NCI-H2107 treated with DMSO at 0.1 percent for 48 hours (cell line): ENCODE results near the gene C12orf60.

Experiments
- DNase-seq: peaks from one replicate; lab custom pipeline; 2025; ENCODE audit not compliant: unreplicated experiment; lab: John Stamatoyannopoulos, UW

Gene C12orf60

GRCh38 chr12:14776236-14776961 lies 27.1 kb upstream of the C12orf60 start:
- DNase-seq, result no peak

- DNase-seq, result no peak
Observed at GRCh38 chr12:14777271-14777670, 26.2 kb upstream of the C12orf60 start.

DNA sequence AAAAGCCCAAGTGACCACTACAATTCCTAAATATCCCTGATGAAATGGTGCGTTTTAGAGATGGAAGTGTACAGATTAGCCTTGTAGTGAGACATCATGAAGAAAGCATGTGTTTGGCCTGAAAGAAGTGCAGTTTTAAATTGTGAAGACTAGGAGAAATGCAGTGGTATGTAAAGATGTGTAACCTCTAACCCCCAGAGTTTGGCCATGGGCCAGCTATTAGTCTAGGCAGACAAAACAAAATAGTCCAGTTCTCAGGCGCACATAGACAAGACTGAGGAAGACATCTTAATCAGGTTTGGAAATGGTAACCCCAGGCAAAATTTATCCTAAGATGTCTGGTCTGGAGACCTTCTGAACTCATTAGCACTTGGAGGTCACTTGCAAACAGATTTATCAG lies 23.6 kb upstream of the C12orf60 start:
- DNase-seq, result no peak

GRCh38 chr12:14780859-14781258 lies 22.6 kb upstream of the C12orf60 start:
- DNase-seq, result no peak

DNA sequence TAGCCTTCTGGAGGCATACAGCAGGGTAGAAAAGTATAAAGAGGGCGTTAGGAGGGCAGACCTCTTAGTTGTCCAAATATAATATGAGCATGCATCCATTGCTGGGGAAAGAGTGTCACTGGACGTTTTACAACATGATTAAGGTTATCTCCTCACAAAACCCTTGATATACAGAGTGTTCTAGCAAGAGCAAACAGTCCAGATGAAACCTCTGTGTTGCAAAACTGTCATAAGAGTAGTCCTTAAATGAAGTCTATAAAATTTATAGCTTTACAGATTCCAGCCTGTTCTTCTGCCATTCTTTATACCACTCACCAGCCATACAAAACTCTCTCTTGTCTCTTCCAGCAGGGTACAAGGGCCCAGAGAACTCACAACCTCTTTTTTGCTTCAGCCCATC lies 21.9 kb upstream of the C12orf60 start:
- DNase-seq, result no peak

GRCh38 chr12:14782756-14783155 lies 20.7 kb upstream of the C12orf60 start:
- no peak for DNase-seq

DNA sequence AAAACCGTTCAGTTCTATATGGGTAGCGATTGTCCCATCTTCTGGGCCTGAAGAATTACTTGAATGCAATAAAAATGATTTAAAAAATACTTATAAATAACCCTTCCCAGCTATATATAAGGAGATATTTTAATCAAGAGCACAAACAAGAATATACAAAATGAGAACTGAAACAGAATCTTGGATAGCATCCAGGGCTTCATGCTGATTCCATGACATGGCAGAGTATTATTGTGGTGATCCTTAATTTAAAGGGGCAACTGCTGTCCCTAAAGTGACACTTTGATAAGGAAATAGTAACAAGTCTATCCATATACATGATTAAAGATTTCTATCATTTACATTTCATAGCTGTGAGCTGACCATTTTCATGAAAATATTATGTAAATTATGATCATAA lies 19.0 kb upstream of the C12orf60 start:
- no peak for DNase-seq

GRCh38 chr12:14785568-14785967 lies 17.9 kb upstream of the C12orf60 start:
- no peak for DNase-seq

DNA sequence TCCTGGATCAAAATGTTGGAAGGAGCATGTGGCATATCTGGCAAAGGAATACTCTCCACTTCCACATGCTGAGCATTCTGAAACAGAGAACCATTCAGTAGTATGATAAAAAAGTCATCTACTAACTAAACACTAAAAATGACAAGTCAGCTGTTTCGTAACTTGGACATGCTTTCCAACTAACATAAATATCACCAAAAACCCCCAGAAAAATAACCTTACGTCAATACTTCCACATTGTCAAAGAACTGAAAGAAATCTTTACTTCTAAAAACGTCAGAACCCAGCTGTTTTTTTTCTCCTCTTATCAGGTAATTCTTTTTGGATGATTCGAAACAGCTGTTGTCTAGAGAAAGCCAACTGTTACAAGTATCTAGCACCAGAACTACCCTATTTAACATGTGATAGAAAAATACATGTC lies 8.4 kb upstream of the C12orf60 start:
- DNase-seq, result no peak

DNA sequence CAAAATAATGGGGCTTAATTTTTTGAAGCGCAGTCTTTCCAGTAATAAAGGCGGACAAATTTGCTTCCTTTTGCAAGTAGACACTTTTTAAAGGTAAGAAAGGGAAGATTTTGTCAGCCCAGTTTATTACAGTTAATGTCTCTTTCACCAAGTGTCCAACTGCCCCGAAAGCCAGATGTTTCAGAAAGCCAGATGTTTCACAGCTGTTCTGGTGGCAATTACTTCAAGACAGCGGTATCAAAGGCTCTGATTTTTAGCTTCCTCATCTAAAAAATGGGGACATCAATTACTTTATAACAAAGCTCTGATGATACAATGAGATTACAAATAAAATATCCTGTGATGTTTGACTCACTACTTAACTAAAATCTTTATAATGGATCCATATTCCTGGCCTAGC lies 1.2 kb upstream of the C12orf60 start:
- no peak for DNase-seq

- DNase-seq, result no peak
Observed at GRCh38 chr12:14802721-14803010, 804 bp upstream of the C12orf60 start.

- DNase-seq, result peak; percentile 67
Observed at GRCh38 chr12:14803830-14804160, 325 bp downstream of the C12orf60 start.

DNA sequence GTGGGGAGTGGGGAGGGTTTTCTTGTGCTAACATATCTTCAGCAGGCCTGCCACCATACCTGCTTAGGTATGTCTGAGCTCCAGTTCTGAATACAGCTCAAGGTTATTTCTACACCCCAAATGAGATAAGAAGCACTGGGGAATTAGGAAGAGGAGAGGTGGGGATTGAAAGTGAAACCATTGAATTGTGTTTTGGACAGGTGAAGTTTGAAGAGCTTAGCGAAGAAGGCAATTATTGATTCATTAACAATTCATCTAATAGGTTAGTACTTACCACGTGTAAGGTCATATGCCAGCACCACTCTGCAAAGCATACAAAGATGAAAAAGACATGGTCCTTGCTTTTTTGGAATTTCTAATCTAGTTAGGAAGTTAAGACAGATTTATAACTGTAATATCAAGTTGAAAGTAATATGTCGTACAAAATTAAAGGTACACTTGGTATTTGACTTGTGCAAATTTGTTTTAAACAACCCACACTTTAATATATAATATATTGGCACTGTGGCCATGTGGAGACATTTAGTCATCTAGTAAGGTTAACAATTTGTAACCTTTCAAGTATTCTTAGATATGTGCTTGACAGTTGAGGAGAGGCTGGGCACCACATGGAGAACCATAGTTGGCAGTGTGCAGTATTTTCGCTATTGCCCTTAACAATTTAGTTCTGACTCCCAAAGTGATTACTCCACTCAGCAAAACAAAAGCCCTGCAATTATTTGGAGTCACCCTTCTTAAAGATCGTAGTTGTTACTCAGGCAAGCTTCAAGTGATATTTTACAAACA lies 6.9 kb downstream of the C12orf60 start:
- DNase-seq, result no peak

DNA sequence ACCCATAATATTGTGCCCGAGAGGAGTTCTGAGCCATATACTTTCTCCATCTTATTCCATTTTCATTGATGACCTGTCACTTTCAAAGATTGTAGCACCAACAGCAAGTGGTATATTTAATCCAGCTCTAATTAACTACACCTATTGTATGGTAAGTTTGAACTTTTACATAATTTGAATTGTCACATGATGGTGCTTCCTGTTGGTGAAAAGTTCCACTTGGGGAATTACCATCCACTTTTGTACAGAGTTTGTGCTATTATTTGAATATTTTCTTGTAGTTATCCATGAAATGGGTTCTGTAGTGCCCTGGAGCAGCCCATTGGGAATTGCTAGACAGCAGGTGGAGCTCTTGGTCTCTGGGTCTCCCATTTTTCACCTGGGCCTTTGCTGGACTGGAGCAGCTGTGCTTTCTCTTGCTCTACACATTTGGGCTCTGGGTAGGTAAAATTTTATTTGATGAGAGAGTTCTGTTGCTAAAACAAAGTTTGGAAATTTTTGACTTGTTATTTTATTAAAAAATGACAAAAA lies 7.5 kb downstream of the C12orf60 start:
- peak; percentile 49 for DNase-seq

DNA sequence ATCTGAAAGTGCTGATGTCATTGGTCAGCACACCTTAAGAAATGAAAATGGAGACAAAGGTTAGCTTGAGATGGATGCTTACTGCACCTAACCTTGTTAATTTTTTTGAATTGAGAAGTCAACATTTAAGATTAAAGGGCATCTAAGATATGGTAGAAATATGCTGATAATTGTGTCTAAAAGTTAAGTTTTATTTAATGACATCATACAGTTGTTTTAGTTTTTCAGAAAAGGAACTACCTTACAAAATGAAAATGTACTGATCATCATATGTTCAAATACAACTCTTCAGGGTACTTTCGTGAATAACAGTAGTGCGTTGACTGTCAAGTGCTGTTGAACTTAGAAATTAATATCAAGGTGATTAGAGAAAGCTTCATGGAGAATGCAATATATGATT lies 8.0 kb downstream of the C12orf60 start:
- no peak for DNase-seq

- DNase-seq, result no peak
Observed at GRCh38 chr12:14814014-14814413, 10.5 kb downstream of the C12orf60 start, which contains the start of gene SMCO3. SMCO3 (minus strand) TSS chr12:14814182; CDS start chr12:14806680, 7,502 bp downstream.

- DNase-seq, result no peak
Observed at GRCh38 chr12:14824012-14824634, 20.7 kb downstream of the C12orf60 start.

DNA sequence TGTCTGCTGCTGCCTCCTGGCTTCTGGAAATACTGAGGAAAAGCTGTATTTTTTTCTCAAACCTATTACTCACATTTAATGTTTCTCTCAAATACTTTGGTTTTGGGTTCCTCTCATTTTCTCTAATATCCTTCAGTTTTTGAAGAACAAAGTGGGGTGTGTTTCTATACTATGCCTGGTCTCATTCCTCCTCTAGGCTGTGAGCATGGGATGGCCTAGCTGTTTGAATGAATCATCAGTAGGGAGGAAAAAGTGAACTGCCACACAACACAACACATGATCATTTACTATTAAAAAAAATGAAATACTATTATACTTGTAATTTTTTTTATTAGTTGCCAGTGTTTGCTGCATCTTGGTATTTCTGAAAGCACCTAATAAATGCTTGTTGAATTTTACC lies 21.8 kb downstream of the C12orf60 start:
- DNase-seq, result no peak

DNA sequence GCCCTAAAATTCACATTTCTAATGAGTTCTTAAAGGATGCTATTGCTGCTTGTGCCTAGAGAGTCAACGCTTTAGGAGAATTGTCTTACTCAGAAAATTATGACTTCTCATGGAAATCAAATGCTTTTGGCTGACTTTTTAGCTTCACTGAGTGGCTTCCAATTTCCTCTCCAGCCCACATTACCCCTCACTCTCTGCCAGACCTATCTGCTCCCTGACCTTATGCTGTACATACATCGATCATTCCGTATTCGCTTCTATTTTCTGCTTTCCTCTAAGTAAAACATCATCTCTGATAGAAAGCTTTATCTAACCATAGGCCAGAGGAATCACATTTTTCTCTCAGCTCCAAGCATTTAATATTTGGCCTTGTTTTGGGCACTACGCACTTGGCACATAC lies 23.0 kb downstream of the C12orf60 start:
- DNase-seq, result no peak

DNA sequence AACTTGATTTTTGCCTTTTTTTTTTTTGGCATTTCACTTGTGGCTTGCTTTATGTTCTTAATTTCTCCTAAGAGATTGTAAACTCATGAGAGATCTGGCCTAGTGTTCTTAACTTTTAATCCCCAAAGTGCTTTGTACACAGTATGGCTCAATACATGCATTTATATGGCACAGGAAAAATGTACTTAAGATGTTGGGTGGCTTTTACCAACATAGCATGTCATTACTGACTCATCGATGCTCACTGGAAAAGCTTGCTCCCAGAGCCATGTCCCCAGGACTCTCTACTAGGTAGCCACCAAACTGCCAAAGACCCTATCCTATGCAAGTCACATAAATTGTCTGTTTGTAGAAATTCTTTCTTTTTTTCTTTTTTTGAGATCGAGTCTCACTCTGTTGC lies 23.6 kb downstream of the C12orf60 start:
- no peak for DNase-seq

GRCh38 chr12:14828892-14829291 lies 25.4 kb downstream of the C12orf60 start:
- DNase-seq, result no peak

DNA sequence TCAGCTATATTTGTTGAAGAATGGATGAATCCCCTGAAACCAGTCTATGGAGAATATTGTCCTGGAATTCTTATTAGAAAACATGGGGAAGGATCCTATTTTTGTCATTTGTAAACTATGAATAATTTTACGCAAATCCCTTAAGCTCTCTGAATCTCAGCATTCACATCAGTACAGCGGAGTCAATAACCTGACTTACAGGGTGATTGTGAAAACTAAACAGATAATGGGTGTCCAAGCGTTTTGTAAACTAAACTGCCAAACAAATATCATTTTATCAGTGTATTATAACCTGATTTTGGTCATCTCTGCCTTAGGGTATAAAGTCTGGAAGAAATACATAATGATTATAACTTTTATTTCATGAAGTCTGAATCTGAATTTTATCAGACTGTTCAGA lies 29.9 kb downstream of the C12orf60 start:
- DNase-seq, result no peak
